HUES6 (cell line): ENCODE results near the gene ST3GAL4.
"Not testable (repeated sequence)": the region's sequence is repeated elsewhere in the genome, so short reads cannot be mapped to it uniquely, and the experiment has no call there.

Experiments
- H3K27ac ChIP-seq: 2 replicates; pipeline ENCODE4 v1.7.0; 2013; ENCODE audit warnings: low read depth, mild to moderate bottlenecking, low read length, inconsistent platforms
- H3K27me3 ChIP-seq: 2 replicates; pipeline ENCODE4 v1.6.1; 2013; ENCODE audit warnings: low read length; ENCODE audit not compliant: control insufficient read depth, insufficient read depth
- H3K36me3 ChIP-seq: 2 replicates; pipeline ENCODE4 v1.6.1; 2013; ENCODE audit warnings: low read length; ENCODE audit not compliant: control insufficient read depth, insufficient read depth
- H3K4me1 ChIP-seq: 2 replicates; pipeline ENCODE4 v1.6.1; 2013; ENCODE audit warnings: low read length; ENCODE audit not compliant: control insufficient read depth, insufficient read depth
- H3K4me3 ChIP-seq: 2 replicates; pipeline ENCODE4 v1.5.1; 2013; ENCODE audit warnings: low read depth, low read length
- H3K9ac ChIP-seq: one replicate; pipeline ENCODE4 v1.6.1; 2013; ENCODE audit warnings: mild to moderate bottlenecking, low read length
- H3K9me3 ChIP-seq: 2 replicates; pipeline ENCODE4 v1.6.1; 2013; ENCODE audit warnings: low read depth, low read length; ENCODE audit not compliant: control insufficient read depth, insufficient read depth

Gene ST3GAL4

GRCh38 chr11:126366823-126367654 lies 11.6 kb downstream of the ST3GAL4 start:
- H3K9me3 ChIP-seq, H3K27ac ChIP-seq, H3K9ac ChIP-seq, H3K36me3 ChIP-seq, H3K27me3 ChIP-seq: not testable (repeated sequence)
- Histone ChIP-seq H3K4me1 (peaks cover 37% of the 10 kb centered on the region), H3K4me3 (peak overlapping the region; percentile 43; the same call in 1 of the 2 replicates)

GRCh38 chr11:126367806-126368205 lies 12.3 kb downstream of the ST3GAL4 start:
- not testable (repeated sequence) for H3K27ac ChIP-seq, H3K27me3 ChIP-seq, H3K9me3 ChIP-seq

GRCh38 chr11:126368336-126369119 lies 13.0 kb downstream of the ST3GAL4 start:
- not testable (repeated sequence) for H3K4me3 ChIP-seq, H3K9me3 ChIP-seq, H3K9ac ChIP-seq, H3K27me3 ChIP-seq, H3K27ac ChIP-seq, H3K36me3 ChIP-seq
- H3K4me1 ChIP-seq, result peaks cover 35% of the 10 kb centered on the region

More at GRCh38 chr11:126367806-126368205, 12.3 kb downstream of the ST3GAL4 start:
- H3K4me1 ChIP-seq, result peaks cover 38% of the 10 kb centered on the region
- not testable (repeated sequence) for H3K9ac ChIP-seq, H3K36me3 ChIP-seq, H3K4me3 ChIP-seq

- H3K36me3 ChIP-seq, result no peaks in the 10 kb centered on the region
- no peak overlapping the region for H3K9ac ChIP-seq
Measured at GRCh38 chr11:126370016-126370415, 14.5 kb downstream of the ST3GAL4 start.

GRCh38 chr11:126371595-126371994 lies 16.1 kb downstream of the ST3GAL4 start:
- Histone ChIP-seq H3K36me3 (no peaks in the 10 kb centered on the region), H3K4me3 (no peak overlapping the region), H3K27me3 (no peaks in the 10 kb centered on the region), H3K9me3 (no peaks in the 10 kb centered on the region), H3K4me1 (peaks cover 23% of the 10 kb centered on the region), H3K9ac (no peak overlapping the region), H3K27ac (no peak overlapping the region)

More at GRCh38 chr11:126370016-126370415, 14.5 kb downstream of the ST3GAL4 start:
- no peaks in the 10 kb centered on the region for H3K27me3 ChIP-seq
- H3K4me1 ChIP-seq, result peaks cover 30% of the 10 kb centered on the region
- no peak overlapping the region for H3K4me3 ChIP-seq
- H3K27ac ChIP-seq, result no peak overlapping the region
- no peaks in the 10 kb centered on the region for H3K9me3 ChIP-seq

GRCh38 chr11:126373389-126374066 lies 18.0 kb downstream of the ST3GAL4 start:
- not testable (repeated sequence) for H3K4me3 ChIP-seq, H3K27me3 ChIP-seq, H3K9me3 ChIP-seq, H3K27ac ChIP-seq, H3K9ac ChIP-seq, H3K36me3 ChIP-seq
- peaks cover 11% of the 10 kb centered on the region for H3K4me1 ChIP-seq

GRCh38 chr11:126374562-126375300 lies 19.2 kb downstream of the ST3GAL4 start:
- H3K9ac ChIP-seq, H3K4me3 ChIP-seq, H3K9me3 ChIP-seq, H3K27me3 ChIP-seq, H3K4me1 ChIP-seq, H3K27ac ChIP-seq, H3K36me3 ChIP-seq: not testable (repeated sequence)

- no peak overlapping the region for H3K4me3 ChIP-seq
- no peaks in the 10 kb centered on the region for H3K36me3 ChIP-seq
Measured at GRCh38 chr11:126375726-126376125, 20.2 kb downstream of the ST3GAL4 start.

GRCh38 chr11:126378763-126379162 lies 23.3 kb downstream of the ST3GAL4 start:
- Histone ChIP-seq H3K36me3 (no peaks in the 10 kb centered on the region), H3K9me3 (no peaks in the 10 kb centered on the region), H3K27me3 (no peaks in the 10 kb centered on the region), H3K4me3 (no peak overlapping the region), H3K27ac (no peak overlapping the region), H3K9ac (no peak overlapping the region), H3K4me1 (peaks cover 5% of the 10 kb centered on the region; the same call in 1 of the 2 replicates)

More at GRCh38 chr11:126375726-126376125, 20.2 kb downstream of the ST3GAL4 start:
- Histone ChIP-seq H3K4me1 (peaks cover 6% of the 10 kb centered on the region; the same call in 1 of the 2 replicates), H3K9ac (no peak overlapping the region), H3K27ac (no peak overlapping the region), H3K27me3 (no peaks in the 10 kb centered on the region), H3K9me3 (no peaks in the 10 kb centered on the region)

GRCh38 chr11:126380909-126381308 lies 25.4 kb downstream of the ST3GAL4 start:
- H3K4me1 ChIP-seq, result peaks cover 5% of the 10 kb centered on the region; the same call in 1 of the 2 replicates
- H3K27ac ChIP-seq, result no peak overlapping the region
- H3K4me3 ChIP-seq, result no peak overlapping the region
- H3K36me3 ChIP-seq, result no peaks in the 10 kb centered on the region
- no peaks in the 10 kb centered on the region for H3K27me3 ChIP-seq
- H3K9me3 ChIP-seq, result no peaks in the 10 kb centered on the region
- no peak overlapping the region for H3K9ac ChIP-seq
